H1 (cell line): ENCODE data around the gene USB1. TPM values are rescaled to one million over a fixed set of nuclear protein-coding genes. Genes with fewer than 3 reads are reported as not detected.
A peak's percentile ranks its signal among the peaks of the same experiment; 100 is the strongest.

ENCODE experiments used
- CTCF ChIA-PET: fragments of 300-600 bp; sonication (Branson Sonifier 250); formaldehyde crosslinking; loops from one replicate; lab custom pipeline; 2021; ENCODE audit not compliant: partially characterized antibody; lab: Charles Lee
- POLR2A ChIA-PET: fragments of 300-600 bp; sonication (Branson Sonifier 250); formaldehyde crosslinking; loops from one replicate; lab custom pipeline; 2021; ENCODE audit warnings: inconsistent platforms; ENCODE audit not compliant: partially characterized antibody; lab: Charles Lee
- DNase-seq, 2 experiments: peaks; one replicate each; pipeline versions ENCODE4 v3.0.0 to v3.0.0-alpha.2; 2010 to 2022; ENCODE audit warnings: low spot score in 2 of 2, low read depth in 1 of 2, mixed read lengths in 1 of 2
- FAIRE-seq: peaks from 2 replicates; lab custom pipeline; 2011; peaks lifted over from hg19 to GRCh38; lab: Jason Lieb, UNC
- H2AFZ ChIP-seq: 2 replicates; pipeline ENCODE4 v1.8.1; 2012; ENCODE audit warnings: low read length, inconsistent platforms
- H2AK5ac ChIP-seq: 2 replicates; pipeline ENCODE4 v1.6.1; 2013; ENCODE audit warnings: low read depth, low read length
- H2BK120ac ChIP-seq: replicated peaks from 2 replicates; pipeline ENCODE3; 2013; ENCODE audit warnings: low read depth, low read length, inconsistent platforms
- H2BK12ac ChIP-seq: 2 replicates; pipeline ENCODE4 v1.6.1; 2013; ENCODE audit warnings: low read depth, low read length
- H2BK15ac ChIP-seq: 2 replicates; pipeline ENCODE4 v1.6.1; 2013; ENCODE audit warnings: low read length
- H2BK20ac ChIP-seq: 2 replicates; pipeline ENCODE4 v1.6.1; 2013; ENCODE audit warnings: low read length
- H2BK5ac ChIP-seq: 2 replicates; pipeline ENCODE4 v1.6.1; 2013; ENCODE audit warnings: low read depth, low read length
- H3K14ac ChIP-seq: 2 replicates; pipeline ENCODE4 v1.6.1; 2013; ENCODE audit warnings: inconsistent platforms; ENCODE audit not compliant: insufficient read length
- H3K18ac ChIP-seq: 2 replicates; pipeline ENCODE4 v1.6.1; 2013; ENCODE audit warnings: low read length; ENCODE audit errors: extremely low read depth
- H3K23ac ChIP-seq: 2 replicates; pipeline ENCODE4 v1.6.1; 2013; ENCODE audit warnings: inconsistent platforms; ENCODE audit not compliant: insufficient read length
- H3K23me2 ChIP-seq: 2 replicates; pipeline ENCODE4 v1.6.1; 2013; ENCODE audit warnings: low read depth, low read length
- H3K27ac ChIP-seq: 2 replicates; pipeline ENCODE4 v1.6.1; 2011; ENCODE audit warnings: low read depth, low read length, inconsistent platforms
- H3K27me3 ChIP-seq, 4 experiments: replicated peaks in 1 of 4; 1 replicate in 1 of 4; 2 replicates in 3 of 4; pipeline versions ENCODE4 v1.6.1 to v1.8.1; 2011 to 2013; ENCODE audit warnings: low read length in 3 of 4, mild to moderate bottlenecking in 3 of 4, inconsistent platforms in 2 of 4, mixed read lengths in 2 of 4, moderate library complexity in 1 of 4; ENCODE audit not compliant: control insufficient read depth in 3 of 4, insufficient read depth in 3 of 4; ENCODE audit errors: extremely low read depth in 1 of 4
- H3K36me3 ChIP-seq, 4 experiments: 2 replicates each; pipeline versions ENCODE4 v1.6.1 to v1.8.1; 2011 to 2013; ENCODE audit warnings: mild to moderate bottlenecking in 4 of 4, low read length in 3 of 4, moderate library complexity in 2 of 4, control low read depth in 1 of 4, inconsistent platforms in 1 of 4; ENCODE audit not compliant: insufficient read depth in 4 of 4, control insufficient read depth in 2 of 4
- H3K4ac ChIP-seq: replicated peaks from 2 replicates; pipeline ENCODE3; 2013; ENCODE audit warnings: low read length, low read depth, mixed read lengths, inconsistent platforms; ENCODE audit not compliant: insufficient read length
- H3K4me1 ChIP-seq, 4 experiments: replicated peaks in 1 of 4; 1 replicate in 1 of 4; 2 replicates in 3 of 4; pipeline versions ENCODE4 v1.6.1 to v1.8.1; 2011 to 2013; ENCODE audit warnings: low read length in 3 of 4, inconsistent platforms in 2 of 4, mixed read lengths in 1 of 4; ENCODE audit not compliant: insufficient read depth in 4 of 4, control insufficient read depth in 3 of 4
- H3K4me2 ChIP-seq, 2 experiments: 2 replicates each; pipeline versions ENCODE4 v1.6.1 to v1.8.1; 2011 to 2013; ENCODE audit warnings: low read depth in 2 of 2, low read length in 2 of 2, control low read depth in 1 of 2, inconsistent platforms in 1 of 2, mild to moderate bottlenecking in 1 of 2; ENCODE audit not compliant: insufficient read depth in 1 of 2
- H3K4me3 ChIP-seq, 4 experiments: fragments of 200-600, 300-600 bp in 1 of 4; sonication (generic), shearing (Covaris generic), sonication (Bioruptor Twin) in 1 of 4; 2 replicates each; pipeline versions ENCODE4 v1.5.1 to v1.8.1; 2011 to 2016; ENCODE audit warnings: low read length in 4 of 4, low read depth in 3 of 4, control low read depth in 2 of 4, inconsistent platforms in 2 of 4, mild to moderate bottlenecking in 2 of 4, mixed read lengths in 1 of 4, moderate library complexity in 1 of 4; ENCODE audit not compliant: insufficient read depth in 2 of 4; ENCODE audit errors: extremely low read depth in 1 of 4
- H3K56ac ChIP-seq: replicated peaks from 2 replicates; pipeline ENCODE3; 2013; ENCODE audit warnings: low read depth, mild to moderate bottlenecking, mixed read lengths, low read length, inconsistent platforms; ENCODE audit not compliant: insufficient read length
- H3K79me1 ChIP-seq: 2 replicates; pipeline ENCODE4 v1.6.1; 2013; ENCODE audit warnings: low read depth, low read length, control low read depth
- H3K79me2 ChIP-seq, 2 experiments: 2 replicates each; pipeline versions ENCODE4 v1.6.1 to v1.8.1; 2012 to 2013; ENCODE audit warnings: low read length in 2 of 2, mild to moderate bottlenecking in 2 of 2, inconsistent platforms in 1 of 2; ENCODE audit not compliant: insufficient read depth in 2 of 2, control insufficient read depth in 1 of 2
- H3K9ac ChIP-seq, 4 experiments: replicated peaks in 1 of 4; 1 replicate in 1 of 4; 2 replicates in 3 of 4; pipeline versions ENCODE4 v1.6.1 to v1.8.1; 2011 to 2013; ENCODE audit warnings: low read depth in 3 of 4, low read length in 3 of 4, control low read depth in 2 of 4, mild to moderate bottlenecking in 2 of 4, moderate library complexity in 2 of 4, inconsistent platforms in 1 of 4; ENCODE audit errors: extremely low read depth in 1 of 4
- H3K9me3 ChIP-seq, 2 experiments: 2 replicates each; pipeline versions ENCODE4 v1.6.1 to v1.8.1; 2012 to 2013; ENCODE audit warnings: mild to moderate bottlenecking in 2 of 2, moderate library complexity in 2 of 2, control low read depth in 1 of 2, inconsistent platforms in 1 of 2, low read depth in 1 of 2, low read length in 1 of 2, mixed read lengths in 1 of 2; ENCODE audit not compliant: insufficient read depth in 2 of 2
- H4K20me1 ChIP-seq, 2 experiments: replicated peaks in 1 of 2; 2 replicates each; pipeline versions ENCODE3 to v1.8.1; 2011 to 2013; ENCODE audit warnings: inconsistent platforms in 2 of 2, low read length in 2 of 2, mild to moderate bottlenecking in 1 of 2; ENCODE audit not compliant: insufficient read depth in 2 of 2, control insufficient read depth in 1 of 2
- H4K5ac ChIP-seq: 2 replicates; pipeline ENCODE4 v1.6.1; 2013; ENCODE audit warnings: low read length, low read depth, mixed read lengths, inconsistent platforms; ENCODE audit not compliant: insufficient read length
- H4K8ac ChIP-seq: 2 replicates; pipeline ENCODE4 v1.8.0; 2013; ENCODE audit warnings: mild to moderate bottlenecking, moderate library complexity, low read length, inconsistent platforms; ENCODE audit not compliant: insufficient read depth; ENCODE audit errors: extremely low read depth
- H4K91ac ChIP-seq: replicated peaks from 2 replicates; pipeline ENCODE3; 2013; ENCODE audit warnings: low read length, mixed read lengths, inconsistent platforms; ENCODE audit not compliant: insufficient read length
- EGR1 ChIP-seq: IDR thresholded peaks from 2 replicates; pipeline ENCODE4 v1.6.1; 2011; ENCODE audit warnings: low read depth, low read length, borderline replicate concordance
- JUN ChIP-seq: IDR thresholded peaks from 2 replicates; pipeline ENCODE4 v1.6.1; 2011; ENCODE audit warnings: low read depth, mild to moderate bottlenecking, improper control_type of control experiment, low read length
- KDM5A ChIP-seq: fragments of 200-600 bp; IDR thresholded peaks from 2 replicates; pipeline ENCODE4 v1.7.1; 2012; ENCODE audit warnings: mild to moderate bottlenecking, low read length, inconsistent platforms, mixed read lengths
- MAX ChIP-seq: IDR thresholded peaks from 2 replicates; pipeline ENCODE4 v1.6.1; 2012; ENCODE audit warnings: inconsistent platforms
- POLR2A ChIP-seq, 2 experiments: IDR thresholded peaks; 1 replicate in 1 of 2; 2 replicates in 1 of 2; pipeline ENCODE4 v1.6.1; 2011; ENCODE audit warnings: low read depth in 2 of 2, low read length in 2 of 2, mild to moderate bottlenecking in 2 of 2; ENCODE audit errors: control extremely low read depth in 1 of 2
- POU5F1 ChIP-seq: IDR thresholded peaks from 2 replicates; pipeline ENCODE4 v1.6.1; 2011; ENCODE audit warnings: low read depth, mild to moderate bottlenecking, low read length, moderate library complexity
- RXRA ChIP-seq: IDR thresholded peaks from 2 replicates; pipeline ENCODE4 v1.6.1; 2011; ENCODE audit warnings: low read depth, mild to moderate bottlenecking, low read length, moderate library complexity; ENCODE audit not compliant: insufficient read depth
- SRF ChIP-seq: IDR thresholded peaks from 2 replicates; pipeline ENCODE4 v1.6.1; 2011; ENCODE audit warnings: mild to moderate bottlenecking, low read depth, low read length, moderate library complexity
- SUZ12 ChIP-seq: fragments of 200-600 bp; sonication (generic); IDR thresholded peaks from 2 replicates; pipeline ENCODE4 v1.6.1; 2012; ENCODE audit warnings: mild to moderate bottlenecking, inconsistent platforms, low read length, moderate library complexity, mixed read lengths
- WGBS, 2 experiments: shearing (Covaris generic) in 1 of 2; methylation state at CpG; one replicate each; pipeline versions ENCODE4 v1.1.6 to v1.1.7; 2013 to 2015; ENCODE audit warnings: low lambda C conversion rate in 2 of 2, mixed read lengths in 2 of 2, inconsistent platforms in 1 of 2, low coverage in 1 of 2, missing lambda C conversion rate in 1 of 2; ENCODE audit not compliant: insufficient replicate concordance in 2 of 2, insufficient coverage in 1 of 2, insufficient read length in 1 of 2; ENCODE audit errors: extremely low coverage in 1 of 2, missing lambda C conversion rate in 1 of 2; 5-methylcytosine and 5-hydroxymethylcytosine counted together
- polyA plus RNA-seq, 7 experiments: library from polyadenylated mRNA; depleted of rRNA in 3 of 7; stranded (reverse) in 5 of 7; unstranded in 2 of 7; fragments of >200 nt in 5 of 7; fragments of 200-250 nt in 2 of 7; gene quantifications; 1 replicate in 5 of 7; 2 replicates in 1 of 7; 4 replicates in 1 of 7; pipeline versions ENCODE4 v1.2.1 to v1.2.3, GENCODE V29; 2011 to 2013; ENCODE audit warnings: missing spikeins in 2 of 7, mixed read lengths in 2 of 7
- total RNA-seq: library from RNA; stranded (reverse); fragmentation: NEBNext Ultra II Directional; extraction: Animal tissue kit (Norgen Biotek cat#: 25700); gene quantifications from 2 replicates; pipeline ENCODE4 v1.2.1, GENCODE V29; 2021

The USB1 gene
- total and polyA plus RNA-seq, 2 of the 8 experiments (the other 6 are each of a cell fraction or from before 2014, with no cell fraction given) = 65.4 to 75.9 TPM

- H2BK12ac ChIP-seq = no peak overlapping the region
- POLR2A ChIA-PET = no interaction called here
- no peak for TF ChIP-seq KDM5A
- no peak for TF ChIP-seq POLR2A (IDR thresholded peaks at IDR 0.05; ENCODE audit: control extremely low read depth in 1 of 2, low read depth in 2 of 2, low read length in 2 of 2)
- no peak for TF ChIP-seq RXRA
- TF ChIP-seq SRF = no peak
- no peak for TF ChIP-seq SUZ12
- TF ChIP-seq POU5F1 = no peak
- no peak for TF ChIP-seq EGR1
- TF ChIP-seq MAX = no peak
- TF ChIP-seq JUN = no peak
- H3K27ac ChIP-seq = no peak overlapping the region
- no peak overlapping the region for H4K8ac ChIP-seq
- H3K4me1 ChIP-seq = peaks cover 0 to 10% (median 5%) of the 10 kb centered on the region in 4 experiments; a peak in 6 of 7 replicates
- H3K14ac ChIP-seq = no peak overlapping the region
- no peak overlapping the region for H4K5ac ChIP-seq
- H2BK5ac ChIP-seq = no peak overlapping the region
- H3K9ac ChIP-seq = no peak overlapping the region
- H3K79me1 ChIP-seq = no peaks in the 10 kb centered on the region
- no peaks in the 10 kb centered on the region for H3K79me2 ChIP-seq
- no peaks in the 10 kb centered on the region for H3K36me3 ChIP-seq
- no peaks in the 10 kb centered on the region for H3K9me3 ChIP-seq
- H3K56ac ChIP-seq = no peak overlapping the region
- no peak overlapping the region for H2AK5ac ChIP-seq
- H2BK120ac ChIP-seq = no peak overlapping the region
- CTCF ChIA-PET = interaction anchor here (0.6 to 5.6 kb wide), 6 partner anchors 10 to 350 kb away, joined by 3 to 40 read pairs (median 4); a partner anchor contains a TSS
- no peak overlapping the region for H2BK15ac ChIP-seq
- no peak overlapping the region for H4K91ac ChIP-seq
- no peak overlapping the region for H3K4me2 ChIP-seq
- no peak overlapping the region for H3K18ac ChIP-seq
- no peak overlapping the region for H3K23ac ChIP-seq
- H2AFZ ChIP-seq = no peak overlapping the region
- H2BK20ac ChIP-seq = 0 out of 2 replicates have a peak overlapping the region, but pooled peaks have one; percentile 61
- no peaks in the 10 kb centered on the region for H4K20me1 ChIP-seq
- H3K4ac ChIP-seq = no peak overlapping the region
- H3K4me3 ChIP-seq = no peak overlapping the region
- WGBS, 2 experiments = 93% methylated on average over 11 of the region's 11 CpGs; no CpG with 5 or more reads in 1 of the 2 experiments
- no peaks in the 10 kb centered on the region for H3K27me3 ChIP-seq
- H3K23me2 ChIP-seq = no peaks in the 10 kb centered on the region
- no peak for FAIRE-seq
- DNase-seq = no peak
Observed at GRCh38 chr16:57959804-57960203, 41.4 kb upstream of the USB1 start.
